ENCODE data around the gene MRPS9.

Gene MRPS9

GRCh38 chr2:105112345-105112744, 74.5 kb downstream of the MRPS9 start:
- Histone ChIP-seq H3K27ac (replicated peaks) (no peak overlapping the region), H3K4me3 (replicated peaks; ENCODE audit: insufficient read depth, low read length) (no peak overlapping the region), H3K27me3 (ENCODE audit: insufficient read depth, poor library complexity, severe bottlenecking) (no peaks in the 10 kb centered on the region)
- no peak for DNase-seq (ENCODE audit: low read depth in 1 of 2, low spot score in 1 of 2)
- TF ChIP-seq CTCF (IDR thresholded peaks at IDR 0.05; ENCODE audit: insufficient read depth, low read length): no peak
- TF ChIP-seq SPI1 (IDR thresholded peaks at IDR 0.05; ENCODE audit: borderline replicate concordance, low read depth): no peak
- TF ChIP-seq POLR2AphosphoS5 (IDR thresholded peaks at IDR 0.05; ENCODE audit: low read depth): no peak
- no peak for TF ChIP-seq REST (IDR thresholded peaks at IDR 0.05; ENCODE audit: insufficient replicate concordance, low read depth)
- no peak for TF ChIP-seq GABPA (IDR thresholded peaks at IDR 0.05; ENCODE audit: low read depth)

- Histone ChIP-seq H3K27me3 (ENCODE audit: insufficient read depth, poor library complexity, severe bottlenecking) (no peaks in the 10 kb centered on the region), H3K27ac (replicated peaks) (no peak overlapping the region), H3K4me3 (replicated peaks; ENCODE audit: insufficient read depth, low read length) (no peak overlapping the region)
- DNase-seq (ENCODE audit: low read depth in 1 of 2, low spot score in 1 of 2): no peak
- TF ChIP-seq CTCF (IDR thresholded peaks at IDR 0.05; ENCODE audit: insufficient read depth, low read length) (no peak), GABPA (IDR thresholded peaks at IDR 0.05; ENCODE audit: low read depth) (no peak), SPI1 (IDR thresholded peaks at IDR 0.05; ENCODE audit: borderline replicate concordance, low read depth) (no peak), REST (IDR thresholded peaks at IDR 0.05; ENCODE audit: insufficient replicate concordance, low read depth) (no peak), POLR2AphosphoS5 (IDR thresholded peaks at IDR 0.05; ENCODE audit: low read depth) (no peak)
Observed at GRCh38 chr2:105113616-105114291, 75.9 kb downstream of the MRPS9 start.

GRCh38 chr2:105114551-105114950, 76.7 kb downstream of the MRPS9 start:
- no peak overlapping the region for H3K4me3 ChIP-seq (replicated peaks; ENCODE audit: insufficient read depth, low read length)
- no peaks in the 10 kb centered on the region for H3K27me3 ChIP-seq (ENCODE audit: insufficient read depth, poor library complexity, severe bottlenecking)
- TF ChIP-seq POLR2AphosphoS5 (IDR thresholded peaks at IDR 0.05; ENCODE audit: low read depth): no peak
- TF ChIP-seq CTCF (IDR thresholded peaks at IDR 0.05; ENCODE audit: insufficient read depth, low read length): peak; percentile 36
- DNase-seq (ENCODE audit: low read depth in 1 of 2, low spot score in 1 of 2): no peak
- H3K27ac ChIP-seq (replicated peaks): no peak overlapping the region

- Histone ChIP-seq H3K27ac (replicated peaks) (no peak overlapping the region), H3K27me3 (ENCODE audit: insufficient read depth, poor library complexity, severe bottlenecking) (no peaks in the 10 kb centered on the region), H3K4me3 (replicated peaks; ENCODE audit: insufficient read depth, low read length) (no peak overlapping the region)
- TF ChIP-seq REST (IDR thresholded peaks at IDR 0.05; ENCODE audit: insufficient replicate concordance, low read depth) (no peak), POLR2AphosphoS5 (IDR thresholded peaks at IDR 0.05; ENCODE audit: low read depth) (no peak), GABPA (IDR thresholded peaks at IDR 0.05; ENCODE audit: low read depth) (no peak)
- no peak for DNase-seq (ENCODE audit: low read depth in 1 of 2, low spot score in 1 of 2)
Observed at GRCh38 chr2:105116348-105116747, 78.5 kb downstream of the MRPS9 start.

Data from HL-60 (cell line).